Stimulated activated naive CD4-positive, alpha-beta T cell (primary cell): ENCODE data around the gene MBLAC2.

Source experiments
- DNase-seq, 6 experiments: peaks; one replicate each; lab custom pipeline; 2025; lab: John Stamatoyannopoulos, UW

The MBLAC2 gene

DNA sequence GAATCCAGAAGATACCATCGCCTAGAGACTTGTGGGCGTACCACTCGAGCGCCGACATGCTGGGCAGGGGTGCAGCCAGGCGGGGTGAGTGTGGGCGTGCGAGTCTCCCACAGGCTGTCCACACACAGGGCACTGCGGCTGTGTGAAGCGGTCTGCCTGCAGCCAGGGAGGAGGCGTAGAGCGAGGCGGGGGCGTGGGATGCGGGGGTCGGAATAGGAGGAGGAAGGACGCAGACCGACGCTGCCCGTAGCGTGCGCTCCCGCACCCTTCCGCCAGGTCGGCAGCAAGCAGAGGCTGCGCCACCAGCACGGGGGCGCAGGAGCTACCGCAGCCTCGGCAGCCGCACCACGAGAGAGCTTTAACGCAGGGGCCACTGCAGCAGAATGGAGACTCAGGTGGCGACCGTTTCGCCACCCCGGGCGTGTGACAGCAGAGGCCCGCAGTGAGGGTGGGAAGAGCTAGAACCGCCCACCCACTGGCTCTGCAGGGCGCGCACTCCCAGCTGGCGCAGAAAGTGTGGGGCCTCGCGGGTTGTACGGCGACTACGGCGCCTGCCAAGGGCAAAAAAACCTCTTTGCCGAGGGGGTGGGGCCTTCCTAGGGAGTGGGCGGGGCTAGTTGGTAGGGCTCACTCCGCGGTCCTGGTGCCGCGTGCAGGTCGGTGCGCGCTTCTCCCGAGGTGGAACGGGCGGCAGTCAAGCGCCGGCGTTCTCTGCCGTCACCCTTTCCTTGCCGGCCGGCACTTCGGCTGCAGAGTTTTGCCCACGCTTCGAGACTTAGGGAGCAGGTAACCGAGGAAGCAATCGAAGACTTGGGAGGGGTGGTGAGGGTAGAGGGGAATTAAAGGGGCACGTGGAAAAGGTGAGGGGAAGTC, at the start of gene MBLAC2, which contains the start of gene POLR3G:
TSS of gene MBLAC2 (minus strand) at position 537 of the 873 bp plus-strand sequence. CDS start at position 58, 479 bp downstream.
TSS of gene POLR3G (plus strand) at position 630 of the 873 bp plus-strand sequence. CDS start 10,704 bp downstream, outside the sequence.
- DNase-seq = peak; percentile 87 to 93 (median 89)

DNA sequence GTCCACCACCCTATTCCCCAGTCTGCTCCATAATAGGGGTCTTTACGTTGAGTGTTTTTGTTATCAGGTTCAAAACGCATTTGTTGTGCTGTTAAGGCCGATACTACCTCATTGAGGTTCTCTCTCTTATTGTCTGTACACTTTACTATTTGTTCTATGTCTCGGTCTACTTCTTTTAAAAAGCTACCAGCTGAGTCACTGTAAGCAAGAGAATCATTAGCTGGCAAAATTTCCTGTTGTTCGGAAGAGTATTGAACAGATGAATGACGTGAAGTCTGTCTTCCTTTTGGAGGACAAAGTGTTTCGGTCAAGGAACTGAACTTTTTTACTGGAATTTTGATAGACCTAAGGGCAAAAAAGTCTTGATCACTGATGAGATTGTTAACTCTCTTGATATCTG, 44.5 kb upstream of the MBLAC2 start:
- no peak for DNase-seq

DNA sequence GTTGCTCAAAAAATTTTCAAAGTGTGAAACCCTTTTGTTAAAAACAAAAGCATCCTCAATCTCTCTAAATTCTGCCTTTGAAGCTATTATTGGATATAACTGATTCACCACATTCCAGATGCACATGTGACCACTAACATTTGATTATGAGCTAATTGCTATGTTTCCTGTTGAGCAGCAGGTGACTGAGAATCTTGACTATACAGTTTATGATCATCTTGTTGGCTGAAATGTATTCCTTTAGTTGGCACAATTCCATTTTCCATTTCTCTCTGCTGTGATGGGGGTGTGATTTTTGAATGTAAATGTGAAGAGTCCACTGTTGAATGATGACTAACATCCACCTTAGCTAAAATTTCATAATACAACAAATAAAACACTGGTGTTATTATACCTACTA, 44.1 kb upstream of the MBLAC2 start:
- DNase-seq = no peak

DNA sequence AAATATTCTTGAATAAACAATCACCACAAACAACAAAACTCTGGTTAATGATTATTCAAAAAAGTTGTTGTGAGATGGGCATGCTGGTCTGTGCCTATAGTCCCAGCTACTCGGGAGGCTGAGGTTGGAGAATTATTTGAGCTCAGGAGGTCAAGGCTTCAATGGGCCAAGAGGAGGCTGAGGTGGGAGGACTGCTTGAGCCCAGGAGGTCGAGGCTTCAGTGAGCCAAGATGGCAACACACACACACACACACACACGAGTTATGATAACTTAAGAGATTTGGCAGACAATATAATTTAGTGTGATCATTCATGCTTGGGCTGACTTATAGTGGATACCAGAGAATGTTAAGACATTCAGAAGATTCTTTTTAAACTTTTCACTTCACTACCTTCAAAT, 39.9 kb upstream of the MBLAC2 start:
- DNase-seq = no peak

DNA sequence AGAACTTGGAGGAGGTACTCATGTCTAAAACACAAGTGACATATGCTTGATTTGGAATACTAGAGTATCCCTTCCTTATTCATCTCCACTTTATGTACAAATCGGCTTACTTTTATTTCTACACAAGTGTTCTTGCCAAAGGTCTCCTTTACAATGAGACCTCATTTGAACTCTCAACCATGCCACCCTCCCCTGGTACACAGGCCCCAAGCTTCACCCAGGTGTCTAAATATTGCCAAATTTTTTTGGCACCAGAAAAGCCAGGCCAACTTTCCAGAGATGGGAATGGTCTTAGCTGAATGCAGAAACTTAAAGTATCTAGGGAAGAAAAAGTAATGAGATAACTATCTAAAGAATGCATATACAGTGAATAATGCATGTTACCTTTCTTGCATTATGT, 35.9 kb upstream of the MBLAC2 start:
- no peak for DNase-seq

DNA sequence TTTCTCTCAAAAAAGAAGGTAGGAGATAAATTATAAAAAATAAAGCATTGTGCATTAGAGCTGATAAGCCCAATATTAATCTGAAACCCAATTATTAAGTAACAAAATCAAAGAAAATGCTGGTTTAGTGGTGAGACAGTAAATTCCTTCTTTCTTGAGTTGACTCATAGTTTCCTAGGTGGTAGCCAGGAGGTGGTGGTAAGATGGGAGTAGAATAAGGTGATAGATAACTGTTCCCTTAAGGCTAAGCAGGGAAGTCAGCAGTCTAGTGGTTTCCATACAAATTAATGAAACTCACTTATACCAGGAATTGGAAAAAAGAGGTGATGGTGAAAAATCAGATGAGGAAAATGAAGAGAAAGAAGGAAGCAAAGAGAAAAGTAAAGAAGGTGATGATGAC, 31.6 kb upstream of the MBLAC2 start:
- no peak for DNase-seq

DNA sequence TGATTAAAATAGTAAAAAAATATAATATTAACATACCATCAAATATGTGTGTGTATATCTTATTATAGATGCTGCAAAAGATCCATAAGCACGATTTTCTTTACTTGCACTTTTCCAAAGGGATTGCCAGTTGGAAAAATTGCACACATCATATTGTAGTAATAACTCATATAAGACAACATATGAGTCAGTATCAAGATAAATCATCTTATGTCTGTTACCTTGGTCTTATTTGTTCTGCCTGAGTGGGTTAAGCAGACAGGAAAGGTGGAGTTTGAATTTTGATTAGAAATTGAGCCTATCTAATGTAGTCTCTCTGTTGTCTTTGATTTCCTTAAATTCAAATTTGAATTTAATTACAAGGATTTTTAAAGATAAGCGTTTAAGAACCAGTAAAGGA, 30.2 kb upstream of the MBLAC2 start:
- DNase-seq = no peak

DNA sequence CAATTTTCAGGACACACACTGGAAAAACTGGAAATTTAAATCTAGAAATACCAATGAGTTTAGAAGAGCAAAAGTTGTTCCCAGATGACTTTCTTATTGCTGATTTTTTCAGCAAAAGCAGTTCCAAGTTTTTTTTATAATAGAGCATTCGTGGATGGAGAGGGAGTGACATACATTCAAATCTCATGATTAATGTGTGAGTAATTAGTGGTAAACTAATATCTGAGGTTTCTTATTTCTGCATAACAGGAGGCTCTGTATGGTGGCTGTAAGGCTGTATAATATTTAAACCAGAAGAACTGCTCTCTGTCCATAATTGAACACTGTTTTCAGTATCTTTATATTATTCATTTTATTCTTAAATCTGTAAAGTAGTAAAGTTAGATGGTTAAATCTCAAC, 29.0 kb upstream of the MBLAC2 start:
- no peak for DNase-seq

DNA sequence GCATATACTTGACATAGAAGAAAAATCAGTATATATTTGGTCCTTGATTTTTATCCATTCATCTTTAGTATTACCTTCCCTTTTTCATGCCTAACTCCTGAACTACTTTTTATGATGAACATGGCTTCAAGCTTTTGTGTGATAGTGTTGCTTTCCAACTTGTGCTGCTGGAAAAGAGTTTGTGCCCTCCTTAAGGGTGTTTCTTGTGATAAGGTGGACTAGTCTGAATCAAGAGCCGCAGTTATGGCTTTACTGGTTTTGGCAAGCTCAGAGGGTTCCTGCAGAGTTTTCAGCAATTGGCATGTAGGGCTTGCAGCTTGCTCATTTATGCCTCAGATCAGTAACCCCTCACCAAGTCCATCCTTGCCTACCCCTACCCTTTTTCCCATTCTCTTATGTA, 20.6 kb upstream of the MBLAC2 start:
- no peak for DNase-seq

DNA sequence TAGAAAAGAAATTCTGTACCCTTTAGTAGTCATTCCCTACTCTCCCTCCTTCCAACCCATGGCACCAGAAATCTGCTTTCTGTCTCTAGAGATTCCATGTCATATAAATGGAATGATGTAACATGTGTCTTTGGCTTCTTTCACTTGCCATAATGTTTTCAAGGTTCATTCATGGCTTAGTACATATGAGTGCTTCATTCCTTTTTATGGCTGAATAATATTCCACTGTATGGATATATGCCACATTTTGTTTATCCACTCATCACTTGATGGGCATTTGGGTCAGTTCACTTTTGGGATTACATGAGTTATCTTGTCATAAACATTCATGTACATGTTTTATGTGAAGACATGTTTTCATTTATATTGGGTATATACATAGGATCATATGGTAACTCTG, 19.5 kb upstream of the MBLAC2 start:
- DNase-seq = no peak

DNA sequence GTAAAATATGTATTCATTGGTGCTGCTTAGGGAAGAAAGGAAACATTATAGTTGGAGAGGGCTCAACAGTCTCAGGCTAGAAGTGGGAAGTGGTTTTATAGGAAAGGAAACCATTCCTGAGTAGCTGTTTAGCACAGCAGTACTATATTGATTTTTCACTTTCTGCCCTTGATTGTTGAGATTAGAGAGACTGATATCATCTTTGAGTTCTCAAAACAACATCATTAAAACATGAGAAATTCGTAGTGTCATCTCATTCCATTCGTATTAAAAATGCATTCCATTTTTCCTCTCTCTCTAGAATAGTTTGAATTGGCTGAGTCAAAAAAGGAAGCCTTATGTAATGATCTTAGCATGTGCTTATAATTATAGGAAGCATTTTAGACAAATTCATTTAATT, 14.2 kb upstream of the MBLAC2 start:
- no peak for DNase-seq

DNA sequence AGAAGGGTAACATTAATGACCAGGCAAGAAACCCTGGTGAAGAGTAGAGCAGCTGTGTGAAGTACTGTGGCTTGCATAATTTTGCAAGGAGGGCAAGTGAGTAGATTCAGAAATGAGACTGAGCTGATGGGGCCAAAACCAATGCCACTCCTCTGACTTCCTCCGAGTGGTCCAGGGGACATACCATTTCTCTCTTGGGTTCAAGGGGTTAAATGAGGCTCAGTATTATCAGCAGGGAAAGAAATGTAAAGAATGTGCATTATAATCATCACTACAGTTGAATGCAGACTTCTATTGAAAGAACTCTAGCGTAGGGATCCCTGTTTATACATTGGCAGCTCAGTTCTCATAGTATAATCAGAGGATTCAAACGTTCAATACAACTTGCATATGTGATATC, 10.0 kb upstream of the MBLAC2 start:
- no peak for DNase-seq

DNA sequence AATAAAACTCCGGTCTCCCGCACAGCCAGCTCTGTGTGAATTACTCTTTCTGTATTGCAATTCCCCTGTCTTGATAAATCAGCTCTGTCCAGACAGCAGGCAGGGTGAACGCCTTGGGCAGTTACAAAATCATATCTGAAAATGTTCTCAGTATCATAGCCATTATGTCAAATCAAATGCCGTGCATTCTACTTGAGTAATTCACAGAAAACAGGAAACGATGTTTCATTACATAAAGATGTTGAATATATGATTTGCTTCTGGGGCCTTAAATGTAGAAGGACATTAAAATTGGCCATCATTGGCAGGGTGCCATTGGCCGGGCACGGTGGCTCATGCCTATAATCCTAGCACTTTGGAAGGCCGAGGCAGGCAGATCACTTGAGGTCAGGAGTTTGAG, 8.6 kb upstream of the MBLAC2 start:
- DNase-seq = no peak

DNA sequence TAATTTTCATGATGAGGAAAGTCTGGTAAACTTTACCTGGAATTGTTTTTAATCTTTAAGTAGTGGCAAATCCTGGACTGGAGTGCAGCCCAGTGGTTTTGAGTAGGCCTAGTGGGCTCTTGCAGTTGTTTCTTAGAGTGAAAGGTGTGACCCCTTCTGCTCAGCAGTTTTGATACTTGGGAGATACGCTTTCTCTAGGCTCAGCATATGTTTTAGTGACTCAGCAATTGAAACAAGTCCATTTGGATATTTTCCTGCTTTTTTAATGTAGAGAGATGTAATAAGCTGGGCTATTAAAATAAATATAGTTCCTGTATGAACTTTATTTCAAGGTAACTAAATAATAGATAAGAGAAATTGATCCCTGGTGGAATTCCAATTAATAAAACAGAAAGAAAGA, 6.1 kb upstream of the MBLAC2 start:
- no peak for DNase-seq

DNA sequence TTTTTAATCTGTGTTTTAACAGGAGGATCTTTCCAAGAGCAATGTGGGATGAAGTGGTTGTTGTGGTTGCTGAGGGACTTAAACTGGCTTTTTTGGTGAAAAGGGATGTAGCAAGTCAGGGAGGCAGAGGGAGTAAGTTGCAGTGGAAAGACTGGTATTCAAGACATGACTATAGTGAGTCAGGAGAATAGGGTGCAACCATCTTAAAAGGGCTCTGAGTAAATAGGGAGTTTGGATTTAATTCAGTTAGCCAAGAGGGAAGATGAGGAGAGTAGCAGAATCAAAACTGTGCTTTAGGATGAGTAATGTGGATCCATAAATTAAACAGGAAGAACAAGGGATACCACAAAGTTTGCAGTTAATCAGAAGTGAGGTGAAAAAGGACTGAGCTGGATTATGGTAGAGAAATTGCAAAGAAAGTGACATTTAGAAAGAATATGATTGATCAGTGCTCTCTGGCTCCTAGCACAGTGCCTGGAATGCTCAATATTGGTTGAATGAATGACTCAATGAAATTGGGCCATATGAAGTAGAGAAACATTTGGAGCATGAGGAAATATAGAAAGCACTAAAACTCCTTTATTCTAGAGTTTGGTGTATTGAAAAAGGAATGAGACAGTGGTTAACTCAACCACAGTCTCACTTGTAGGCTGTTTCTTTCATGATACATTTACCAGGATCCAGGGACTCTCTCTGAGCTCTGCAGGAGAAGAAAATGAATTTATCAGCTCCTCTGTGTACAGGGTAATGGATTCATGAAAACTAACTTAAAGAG, 5.2 kb upstream of the MBLAC2 start:
- no peak for DNase-seq

DNA sequence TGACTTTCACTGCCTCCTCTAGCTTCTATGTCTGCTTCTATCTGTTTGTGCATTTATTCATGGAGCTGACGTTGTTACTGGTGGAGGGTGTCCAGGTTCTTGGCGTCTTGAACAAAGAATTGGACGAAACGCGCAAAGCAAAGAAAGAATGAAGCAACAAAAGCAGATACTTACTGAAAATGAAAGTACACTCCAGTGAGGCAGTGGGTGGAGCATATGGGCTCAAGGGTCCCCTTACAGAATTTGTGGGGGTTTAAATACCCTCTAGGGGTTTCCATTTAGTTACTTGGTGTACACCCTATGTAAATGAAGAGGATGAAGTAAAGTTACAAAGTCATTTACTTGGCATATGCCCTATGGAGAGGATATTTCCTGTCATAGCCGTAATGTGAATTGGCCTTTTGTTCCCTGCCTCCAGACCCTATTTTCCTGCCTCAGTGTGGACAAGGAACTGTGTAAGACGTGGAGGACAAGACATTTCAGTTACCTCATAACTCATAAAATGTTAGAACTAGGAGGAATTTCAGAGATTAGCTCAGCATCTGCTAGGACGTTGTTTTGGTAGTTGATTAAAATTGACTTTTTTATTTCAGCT, 3.1 kb upstream of the MBLAC2 start:
- DNase-seq = no peak

DNA sequence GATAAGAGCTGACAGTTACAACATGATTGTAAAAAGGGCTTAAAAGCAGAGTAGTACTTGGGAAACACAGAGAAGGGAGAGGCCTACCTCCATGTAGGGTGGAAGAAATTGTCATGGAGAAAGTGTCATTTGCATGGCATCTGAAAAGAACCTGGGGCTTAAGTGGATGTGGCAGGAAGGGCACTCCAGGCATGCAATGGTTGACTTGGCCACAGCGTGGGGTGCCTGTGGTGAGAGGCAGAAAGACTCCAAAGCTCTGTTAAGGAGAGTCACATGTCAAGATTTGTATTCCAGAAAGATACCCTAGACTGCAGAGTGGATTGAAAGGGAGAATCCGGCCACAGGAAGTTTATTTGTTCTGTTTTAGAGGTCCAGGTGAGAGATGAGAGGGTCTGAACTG, 2.5 kb upstream of the MBLAC2 start:
- DNase-seq = no peak

DNA sequence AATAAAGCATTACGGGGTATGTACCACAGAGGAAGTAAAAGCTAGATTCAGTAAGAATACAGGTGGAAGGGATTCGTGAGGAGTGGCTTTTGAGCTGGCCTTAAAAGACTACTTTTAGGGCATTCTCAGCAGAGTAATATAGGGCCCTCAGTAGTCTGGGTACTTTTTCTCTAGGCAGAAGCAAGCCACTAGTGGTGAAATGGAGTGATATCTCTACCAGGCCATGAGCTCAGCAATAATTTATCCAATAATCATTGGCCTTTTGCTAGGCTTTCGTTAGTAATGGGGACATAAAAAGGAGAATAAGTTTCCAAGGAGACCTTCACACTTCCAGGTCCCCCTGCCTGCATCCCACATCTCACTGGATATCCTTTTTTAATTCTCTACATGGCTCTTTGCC, 1.8 kb upstream of the MBLAC2 start:
- DNase-seq = no peak

DNA sequence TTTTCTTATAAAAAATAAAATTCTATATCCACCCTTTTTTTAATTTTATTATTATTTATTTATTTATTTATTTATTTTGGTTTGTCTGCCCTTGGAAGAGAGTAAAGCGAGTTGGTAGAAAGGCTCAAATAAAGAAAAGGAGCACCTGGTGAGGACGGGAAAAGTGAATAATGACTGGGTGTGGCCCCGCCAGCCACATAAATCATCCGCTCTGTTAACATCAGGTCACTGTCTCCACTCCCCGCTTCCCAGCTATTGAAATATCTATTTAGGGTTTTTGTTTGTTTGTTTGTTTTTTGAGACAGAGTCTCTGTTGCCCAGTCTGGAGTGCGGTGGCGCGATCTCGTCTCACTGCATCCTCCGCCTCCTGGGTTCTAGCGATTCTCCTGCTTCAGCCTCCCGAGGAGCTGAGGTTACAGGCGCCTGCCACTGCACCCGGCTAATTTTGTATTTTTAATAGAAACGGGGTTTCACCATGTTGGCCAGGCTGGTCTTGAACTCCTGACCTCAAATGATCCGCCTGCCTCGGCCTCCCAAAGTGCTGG, 937 bp upstream of the MBLAC2 start:
- DNase-seq = no peak

DNA sequence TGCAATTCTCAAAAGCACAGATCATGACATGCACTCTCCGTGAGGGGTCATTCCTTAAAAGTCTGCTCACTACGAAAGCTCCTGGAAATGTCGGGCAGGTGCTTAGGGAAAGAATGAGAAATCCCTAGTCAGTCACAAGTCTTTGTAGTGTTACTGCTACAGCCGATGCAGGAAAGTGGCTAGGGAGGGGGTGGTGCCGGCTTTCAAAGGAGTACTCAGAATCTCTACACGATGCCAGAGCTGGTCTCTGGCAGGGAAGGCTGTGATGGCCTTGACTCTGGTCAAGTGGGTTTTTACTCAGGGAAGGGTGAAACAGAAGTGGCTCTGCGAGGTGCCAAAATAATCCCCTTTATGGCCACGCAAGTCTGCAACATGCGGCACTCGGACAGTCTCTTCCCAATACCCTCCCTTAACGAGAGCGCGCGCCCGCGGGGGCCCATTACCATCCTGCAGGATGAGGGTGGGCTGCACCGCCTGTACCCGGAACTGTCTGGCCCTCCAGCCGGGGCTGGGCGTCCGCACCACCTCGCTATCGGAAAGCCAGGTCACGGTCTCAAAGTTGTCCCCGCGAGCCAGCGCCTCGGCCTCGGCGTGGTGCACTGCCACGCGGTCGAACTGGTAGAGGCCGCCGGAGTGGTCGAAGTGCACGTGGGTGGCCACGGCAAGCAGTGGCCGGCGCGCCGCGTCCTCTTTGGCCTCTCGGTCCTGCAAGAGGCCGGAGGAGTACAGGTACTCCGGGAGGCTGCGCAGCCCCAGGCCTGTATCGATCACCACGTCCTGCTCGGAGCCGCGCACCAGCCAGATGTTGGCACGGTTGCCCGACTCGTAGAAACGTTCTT, 956 bp downstream of the MBLAC2 start:
- peak in 5 of 6 experiments; percentile 15 to 36 (median 30) for DNase-seq

DNA sequence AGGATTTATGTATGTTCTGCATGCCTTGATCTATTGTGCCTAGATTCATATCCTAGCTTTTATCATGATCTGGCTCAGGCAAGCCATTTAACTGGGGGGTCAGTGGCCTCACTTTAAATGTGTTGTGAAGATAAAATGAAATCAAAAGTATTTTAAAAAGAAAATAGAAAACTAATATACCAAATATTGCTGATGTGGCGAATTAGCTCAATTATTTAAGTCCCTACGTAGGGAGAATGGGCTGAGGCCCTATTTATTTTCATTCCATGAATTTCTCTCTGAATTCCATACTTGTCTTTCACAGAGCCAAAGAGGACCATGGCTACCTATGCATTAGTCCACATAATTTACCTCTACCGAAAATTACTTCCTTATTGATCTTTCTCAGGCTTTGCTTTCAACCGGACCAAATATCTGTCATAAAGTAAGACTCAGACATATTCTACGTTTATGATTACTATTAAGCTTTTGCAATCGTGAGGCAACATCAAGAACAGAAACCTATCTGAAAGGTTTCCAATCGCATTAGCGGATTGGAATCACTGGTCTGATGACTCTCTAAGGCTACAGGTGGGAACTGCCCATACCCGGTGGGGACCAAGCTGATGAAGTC, 1.7 kb downstream of the MBLAC2 start:
- no peak for DNase-seq
